Measurements from ENCODE around the gene SLFN14.
"Not testable (repeated sequence)": the region's sequence is repeated elsewhere in the genome, so short reads cannot be mapped to it uniquely, and the experiment has no call there.

SLFN14 gene

DNA sequence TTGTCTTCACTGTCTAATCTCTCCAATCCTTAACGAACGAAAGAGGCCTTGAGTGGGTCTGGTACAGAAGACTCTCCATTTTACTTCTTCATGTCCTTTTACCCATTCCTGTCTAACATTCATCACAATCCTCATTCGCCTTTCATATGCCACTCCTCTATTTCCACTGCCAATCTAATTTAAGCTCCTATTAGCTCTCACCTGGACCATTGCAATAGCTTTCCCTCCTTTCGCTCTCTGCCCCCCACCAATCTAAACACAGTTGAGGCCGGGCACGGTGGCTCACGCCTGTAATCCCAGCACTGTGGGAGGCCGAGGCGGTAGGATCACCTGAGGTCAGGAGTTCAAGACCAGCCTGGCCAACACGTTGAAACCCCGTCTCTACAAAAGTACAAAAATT, 6.3 kb upstream of the SLFN14 start:
- Histone ChIP-seq H3K27me3 (replicated peaks; ENCODE audit: control insufficient read depth, insufficient read depth, low read length, poor library complexity, severe bottlenecking) (no peaks in the 10 kb centered on the region), H3K9me3 (ENCODE audit: control insufficient read depth, low read length) (no peaks in the 10 kb centered on the region), H3K27ac (ENCODE audit: insufficient read depth, low read length, poor library complexity, severe bottlenecking) (no peak overlapping the region), H3K4me1 (ENCODE audit: control insufficient read depth, insufficient read depth, low read length, poor library complexity, severe bottlenecking) (peaks cover 9% of the 10 kb centered on the region), H3K4me3 (ENCODE audit: insufficient read depth, low read depth, low read length, poor library complexity, severe bottlenecking) (no peak overlapping the region), H3K36me3 (ENCODE audit: control insufficient read depth, insufficient read depth, low read length) (no peaks in the 10 kb centered on the region)
- no peak for DNase-seq

DNA sequence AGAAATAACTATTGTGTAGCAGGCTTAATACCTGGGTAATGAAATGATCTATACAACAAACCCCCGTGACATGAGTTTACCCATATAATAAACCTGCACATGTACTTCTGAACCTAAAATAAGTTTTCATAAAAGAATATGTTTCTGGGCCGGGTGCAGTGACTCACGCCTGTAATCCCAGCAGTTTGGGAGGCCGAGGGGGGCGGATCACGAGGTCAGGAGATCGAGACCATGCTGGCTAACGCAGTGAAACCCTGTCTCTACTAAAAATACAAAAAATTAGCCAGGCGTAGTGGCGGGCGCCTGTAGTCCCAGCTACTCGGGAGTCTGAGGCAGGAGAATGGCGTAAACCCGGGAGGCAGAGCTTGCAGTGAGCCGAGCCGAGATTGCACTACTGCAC, 2.6 kb upstream of the SLFN14 start:
- not testable (repeated sequence) for H3K36me3 ChIP-seq (ENCODE audit: control insufficient read depth, insufficient read depth, low read length); H3K4me1 ChIP-seq (ENCODE audit: control insufficient read depth, insufficient read depth, low read length, poor library complexity, severe bottlenecking); H3K27me3 ChIP-seq (replicated peaks; ENCODE audit: control insufficient read depth, insufficient read depth, low read length, poor library complexity, severe bottlenecking); H3K4me3 ChIP-seq (ENCODE audit: insufficient read depth, low read depth, low read length, poor library complexity, severe bottlenecking); H3K27ac ChIP-seq (ENCODE audit: insufficient read depth, low read length, poor library complexity, severe bottlenecking); H3K9me3 ChIP-seq (ENCODE audit: control insufficient read depth, low read length); DNase-seq

DNA sequence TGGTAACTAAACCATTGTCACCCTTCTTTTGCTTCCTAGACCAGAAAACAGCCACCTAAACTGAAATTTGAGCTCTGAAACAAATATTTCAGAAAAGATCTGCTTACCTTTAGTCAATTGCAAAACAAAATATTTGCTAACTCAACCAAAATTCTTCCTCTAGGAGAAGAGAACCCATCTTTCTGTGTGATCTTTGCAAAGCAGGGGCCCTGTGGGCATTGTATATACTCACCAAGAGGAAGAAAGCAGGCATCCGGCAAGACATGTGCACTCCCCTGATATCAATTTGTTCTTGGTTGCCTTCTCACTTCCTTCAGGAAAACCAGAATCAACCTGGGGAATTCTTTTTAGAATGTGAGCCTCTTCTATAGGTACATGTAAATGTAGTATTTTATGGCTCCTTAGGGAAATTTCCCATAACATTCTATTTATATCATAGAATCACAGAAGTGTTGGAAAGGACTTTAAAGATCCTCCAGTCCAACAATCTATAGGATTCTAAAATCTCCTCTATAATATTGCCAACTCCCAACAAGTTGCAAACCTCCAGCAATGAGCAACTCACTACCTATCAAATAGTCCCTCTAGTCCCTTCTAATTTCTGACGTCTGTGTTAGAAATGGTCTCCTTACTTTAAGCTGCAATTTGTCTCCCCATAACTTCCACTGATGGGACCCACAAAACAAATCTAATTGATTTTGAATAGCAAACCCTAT, 966 bp downstream of the SLFN14 start:
- DNase-seq, result no peak
- H3K27ac ChIP-seq (ENCODE audit: insufficient read depth, low read length, poor library complexity, severe bottlenecking), result no peak overlapping the region
- no peaks in the 10 kb centered on the region for H3K4me1 ChIP-seq (ENCODE audit: control insufficient read depth, insufficient read depth, low read length, poor library complexity, severe bottlenecking)
- H3K4me3 ChIP-seq (ENCODE audit: insufficient read depth, low read depth, low read length, poor library complexity, severe bottlenecking), result no peak overlapping the region
- no peaks in the 10 kb centered on the region for H3K9me3 ChIP-seq (ENCODE audit: control insufficient read depth, low read length)
- no peaks in the 10 kb centered on the region for H3K27me3 ChIP-seq (replicated peaks; ENCODE audit: control insufficient read depth, insufficient read depth, low read length, poor library complexity, severe bottlenecking)
- no peaks in the 10 kb centered on the region for H3K36me3 ChIP-seq (ENCODE audit: control insufficient read depth, insufficient read depth, low read length)

DNA sequence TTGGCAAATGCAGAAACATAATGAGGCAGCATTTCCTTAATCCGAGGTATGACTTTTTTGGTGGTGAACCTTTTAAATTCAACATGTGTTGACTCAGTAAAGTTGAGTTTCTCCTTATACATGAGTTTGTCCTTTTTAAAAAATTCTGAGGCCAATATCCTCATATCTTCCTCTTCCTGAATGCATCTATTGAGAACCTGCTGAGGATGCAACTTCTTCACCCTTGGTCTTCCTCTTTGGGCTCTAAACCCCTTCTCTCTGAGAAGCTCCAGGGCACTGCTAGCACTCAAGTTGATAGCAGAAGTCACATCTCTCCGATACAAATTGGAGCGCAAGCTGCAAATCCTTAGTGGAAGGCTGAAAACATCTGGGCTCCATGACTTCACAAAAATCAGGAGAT, 3.3 kb downstream of the SLFN14 start:
- Histone ChIP-seq H3K4me3 (ENCODE audit: insufficient read depth, low read depth, low read length, poor library complexity, severe bottlenecking) (no peak overlapping the region), H3K4me1 (ENCODE audit: control insufficient read depth, insufficient read depth, low read length, poor library complexity, severe bottlenecking) (no peaks in the 10 kb centered on the region), H3K27ac (ENCODE audit: insufficient read depth, low read length, poor library complexity, severe bottlenecking) (no peak overlapping the region), H3K9me3 (ENCODE audit: control insufficient read depth, low read length) (no peaks in the 10 kb centered on the region), H3K36me3 (ENCODE audit: control insufficient read depth, insufficient read depth, low read length) (no peaks in the 10 kb centered on the region), H3K27me3 (replicated peaks; ENCODE audit: control insufficient read depth, insufficient read depth, low read length, poor library complexity, severe bottlenecking) (no peaks in the 10 kb centered on the region)
- DNase-seq, result no peak

DNA sequence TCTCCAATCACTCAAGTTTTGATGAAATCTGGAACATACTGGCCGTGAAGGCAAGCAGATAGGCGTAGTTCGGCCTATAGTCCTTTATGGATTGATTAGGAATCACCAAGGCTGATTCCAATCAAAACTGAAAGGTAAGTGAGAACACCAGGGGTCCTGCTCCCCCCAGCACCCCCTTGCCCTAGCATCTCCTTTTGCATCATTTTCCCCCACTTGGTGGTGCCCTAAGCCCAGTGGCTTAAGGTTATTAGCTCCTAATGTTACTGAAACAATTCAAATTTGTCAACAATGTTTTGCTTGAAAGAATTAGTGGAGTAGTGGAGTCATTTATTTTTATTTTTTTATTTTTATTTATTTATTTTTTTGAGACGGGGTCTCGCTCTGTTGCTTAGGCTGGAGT, 4.9 kb downstream of the SLFN14 start:
- Histone ChIP-seq H3K36me3 (ENCODE audit: control insufficient read depth, insufficient read depth, low read length) (no peaks in the 10 kb centered on the region), H3K4me3 (ENCODE audit: insufficient read depth, low read depth, low read length, poor library complexity, severe bottlenecking) (no peak overlapping the region), H3K9me3 (ENCODE audit: control insufficient read depth, low read length) (no peaks in the 10 kb centered on the region), H3K4me1 (ENCODE audit: control insufficient read depth, insufficient read depth, low read length, poor library complexity, severe bottlenecking) (no peaks in the 10 kb centered on the region), H3K27ac (ENCODE audit: insufficient read depth, low read length, poor library complexity, severe bottlenecking) (no peak overlapping the region), H3K27me3 (replicated peaks; ENCODE audit: control insufficient read depth, insufficient read depth, low read length, poor library complexity, severe bottlenecking) (no peaks in the 10 kb centered on the region)
- no peak for DNase-seq

DNA sequence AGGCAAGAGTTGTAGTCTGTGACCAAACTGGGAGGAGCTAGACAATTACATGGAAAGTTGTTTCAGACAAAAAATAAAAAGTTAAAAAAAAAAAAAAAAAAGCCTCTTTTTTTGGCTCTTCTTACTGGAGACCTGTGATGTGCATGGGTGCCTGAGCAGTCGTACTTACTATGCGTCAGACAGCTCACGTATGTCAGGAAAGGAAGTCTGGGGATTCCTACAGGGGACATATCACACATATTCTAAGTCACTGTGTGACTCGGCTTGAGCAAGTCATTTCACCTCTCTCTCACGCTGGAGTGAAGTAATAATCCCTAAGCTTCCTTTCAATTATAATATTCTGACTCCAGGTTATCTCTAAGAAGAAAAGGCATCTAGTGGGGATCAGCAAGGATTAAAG, 6.0 kb downstream of the SLFN14 start:
- Histone ChIP-seq H3K27ac (ENCODE audit: insufficient read depth, low read length, poor library complexity, severe bottlenecking) (no peak overlapping the region), H3K4me1 (ENCODE audit: control insufficient read depth, insufficient read depth, low read length, poor library complexity, severe bottlenecking) (no peaks in the 10 kb centered on the region), H3K4me3 (ENCODE audit: insufficient read depth, low read depth, low read length, poor library complexity, severe bottlenecking) (no peak overlapping the region), H3K36me3 (ENCODE audit: control insufficient read depth, insufficient read depth, low read length) (no peaks in the 10 kb centered on the region), H3K27me3 (replicated peaks; ENCODE audit: control insufficient read depth, insufficient read depth, low read length, poor library complexity, severe bottlenecking) (no peaks in the 10 kb centered on the region), H3K9me3 (ENCODE audit: control insufficient read depth, low read length) (no peaks in the 10 kb centered on the region)
- no peak for DNase-seq

DNA sequence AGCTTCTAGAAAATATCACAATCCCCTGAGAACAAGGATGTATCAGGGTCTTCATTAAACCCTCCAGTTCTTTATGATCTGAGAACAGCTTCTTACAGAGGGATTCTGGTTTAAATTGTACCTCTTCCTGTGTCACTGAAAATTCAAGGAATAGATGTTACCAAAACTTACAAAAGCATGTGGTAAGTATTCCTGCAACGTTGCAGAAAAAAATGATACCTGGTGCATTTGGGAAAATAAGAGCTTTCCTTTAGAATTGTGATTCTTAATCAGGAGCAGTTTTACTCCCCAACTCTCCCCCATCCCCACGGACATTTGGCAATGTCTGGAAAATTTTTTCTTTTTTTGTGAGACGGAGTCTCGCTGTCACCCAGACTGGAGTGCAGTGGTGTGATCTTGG, 7.3 kb downstream of the SLFN14 start:
- Histone ChIP-seq H3K4me3 (ENCODE audit: insufficient read depth, low read depth, low read length, poor library complexity, severe bottlenecking) (no peak overlapping the region), H3K27me3 (replicated peaks; ENCODE audit: control insufficient read depth, insufficient read depth, low read length, poor library complexity, severe bottlenecking) (no peaks in the 10 kb centered on the region), H3K27ac (ENCODE audit: insufficient read depth, low read length, poor library complexity, severe bottlenecking) (no peak overlapping the region), H3K9me3 (ENCODE audit: control insufficient read depth, low read length) (no peaks in the 10 kb centered on the region), H3K4me1 (ENCODE audit: control insufficient read depth, insufficient read depth, low read length, poor library complexity, severe bottlenecking) (no peaks in the 10 kb centered on the region), H3K36me3 (ENCODE audit: control insufficient read depth, insufficient read depth, low read length) (no peaks in the 10 kb centered on the region)
- DNase-seq, result no peak

DNA sequence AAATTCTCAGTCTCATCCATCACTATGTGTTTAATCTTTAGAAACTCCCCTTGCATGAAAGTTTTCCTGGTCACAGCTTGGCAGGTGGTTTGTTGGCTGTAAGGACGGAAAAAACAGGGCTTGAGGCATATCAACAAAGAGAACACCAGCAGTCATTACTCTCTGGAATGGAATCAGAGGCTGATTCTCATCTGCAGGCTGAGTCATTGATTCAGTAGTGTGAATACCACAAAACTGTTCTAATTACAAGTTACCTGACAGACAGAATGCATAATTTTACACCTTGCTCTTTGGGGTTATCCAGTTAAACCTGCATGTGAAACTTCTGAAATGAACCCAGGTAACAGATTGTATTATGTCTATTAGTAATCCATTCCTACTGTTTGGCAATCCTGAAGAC, 11.6 kb downstream of the SLFN14 start:
- Histone ChIP-seq H3K27me3 (replicated peaks; ENCODE audit: control insufficient read depth, insufficient read depth, low read length, poor library complexity, severe bottlenecking) (no peaks in the 10 kb centered on the region), H3K9me3 (ENCODE audit: control insufficient read depth, low read length) (no peaks in the 10 kb centered on the region), H3K4me1 (ENCODE audit: control insufficient read depth, insufficient read depth, low read length, poor library complexity, severe bottlenecking) (no peaks in the 10 kb centered on the region), H3K27ac (ENCODE audit: insufficient read depth, low read length, poor library complexity, severe bottlenecking) (no peak overlapping the region), H3K36me3 (ENCODE audit: control insufficient read depth, insufficient read depth, low read length) (no peaks in the 10 kb centered on the region), H3K4me3 (ENCODE audit: insufficient read depth, low read depth, low read length, poor library complexity, severe bottlenecking) (no peak overlapping the region)
- no peak for DNase-seq

DNA sequence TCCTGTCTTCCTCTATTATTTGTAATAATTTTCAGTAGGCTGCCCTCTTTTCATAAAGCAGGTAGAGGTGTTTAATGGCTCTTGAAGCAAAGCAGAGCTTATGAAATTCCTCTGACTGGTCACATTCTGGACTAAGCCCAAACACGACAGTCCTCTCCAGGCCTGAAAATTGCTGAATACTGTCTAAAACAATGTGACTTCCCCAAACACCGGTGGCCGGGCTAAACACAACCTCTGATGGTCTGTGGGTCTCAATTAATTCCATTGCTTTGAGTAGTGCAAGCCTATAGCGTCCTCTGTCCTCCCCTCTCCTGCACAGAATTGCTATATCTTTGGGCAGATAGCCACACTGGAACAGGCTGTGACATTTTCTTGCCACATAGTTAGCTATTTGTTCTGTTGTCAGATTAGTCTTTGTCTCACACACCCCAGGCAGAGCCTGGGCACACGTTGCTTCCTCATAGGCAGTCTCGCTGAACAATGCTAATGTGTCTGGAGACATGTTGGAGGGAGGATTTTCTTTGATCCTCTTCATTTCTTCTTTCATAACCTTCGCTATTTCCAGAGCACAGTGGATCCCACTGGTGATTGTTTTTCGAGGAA, 12.3 kb downstream of the SLFN14 start:
- H3K27me3 ChIP-seq (replicated peaks; ENCODE audit: control insufficient read depth, insufficient read depth, low read length, poor library complexity, severe bottlenecking), result no peaks in the 10 kb centered on the region
- no peaks in the 10 kb centered on the region for H3K9me3 ChIP-seq (ENCODE audit: control insufficient read depth, low read length)
- H3K27ac ChIP-seq (ENCODE audit: insufficient read depth, low read length, poor library complexity, severe bottlenecking), result no peak overlapping the region
- H3K4me1 ChIP-seq (ENCODE audit: control insufficient read depth, insufficient read depth, low read length, poor library complexity, severe bottlenecking), result no peaks in the 10 kb centered on the region
- DNase-seq, result no peak
- H3K36me3 ChIP-seq (ENCODE audit: control insufficient read depth, insufficient read depth, low read length), result no peaks in the 10 kb centered on the region
- H3K4me3 ChIP-seq (ENCODE audit: insufficient read depth, low read depth, low read length, poor library complexity, severe bottlenecking), result no peak overlapping the region

DNA sequence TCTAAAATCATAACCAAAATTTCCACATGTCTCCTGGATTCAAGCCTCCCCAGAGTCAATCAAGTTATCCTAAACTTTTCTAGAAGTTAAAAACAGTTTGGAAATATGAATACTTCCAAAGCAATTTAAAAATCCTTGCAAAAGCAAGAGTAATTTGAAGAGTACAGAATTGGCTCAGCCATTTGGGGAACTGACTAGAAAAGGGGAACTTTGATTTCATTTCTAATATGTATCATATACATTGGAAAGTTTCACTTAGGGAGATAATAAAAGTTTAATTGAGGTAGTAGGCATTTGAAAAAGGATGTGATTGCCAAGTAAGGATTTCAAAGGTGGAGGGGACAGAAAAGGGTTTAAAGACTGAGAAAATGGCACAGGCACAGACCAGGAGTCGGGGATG, 14.1 kb downstream of the SLFN14 start:
- Histone ChIP-seq H3K4me1 (ENCODE audit: control insufficient read depth, insufficient read depth, low read length, poor library complexity, severe bottlenecking) (peaks cover 3% of the 10 kb centered on the region), H3K9me3 (ENCODE audit: control insufficient read depth, low read length) (no peaks in the 10 kb centered on the region), H3K36me3 (ENCODE audit: control insufficient read depth, insufficient read depth, low read length) (no peaks in the 10 kb centered on the region), H3K4me3 (ENCODE audit: insufficient read depth, low read depth, low read length, poor library complexity, severe bottlenecking) (no peak overlapping the region), H3K27me3 (replicated peaks; ENCODE audit: control insufficient read depth, insufficient read depth, low read length, poor library complexity, severe bottlenecking) (no peaks in the 10 kb centered on the region), H3K27ac (ENCODE audit: insufficient read depth, low read length, poor library complexity, severe bottlenecking) (no peak overlapping the region)
- DNase-seq, result no peak

Data from effector memory CD4-positive, alpha-beta T cell (primary cell).